ENCODE data around the gene P2RY4.
"Not testable (repeated sequence)": the region's sequence is repeated elsewhere in the genome, so short reads cannot be mapped to it uniquely, and the experiment has no call there.

Gene P2RY4

GRCh38 chrX:70241501-70241900, 18.5 kb downstream of the P2RY4 start:
- DNase-seq = no peak

- no peak for DNase-seq
These were observed 19.3 kb downstream of the P2RY4 start for GRCh38 chrX:70240751-70241150.

- DNase-seq = no peak
These were observed 25.6 kb downstream of the P2RY4 start, which contains the start of gene AWAT1 for GRCh38 chrX:70234355-70234754. Gene AWAT1, plus strand, starts transcription at chrX:70234655. Its CDS starts 41 bp downstream, at chrX:70234696.

- no peak for DNase-seq
These were observed 28.3 kb downstream of the P2RY4 start for GRCh38 chrX:70231666-70232065.

GRCh38 chrX:70226687-70227086, 33.3 kb downstream of the P2RY4 start:
- no peak for DNase-seq

GRCh38 chrX:70226048-70226447, 34.0 kb downstream of the P2RY4 start:
- no peak for DNase-seq

- DNase-seq = no peak
These were observed 39.9 kb downstream of the P2RY4 start for GRCh38 chrX:70219938-70220764.

GRCh38 chrX:70209570-70209969, 50.4 kb downstream of the P2RY4 start:
- not testable (repeated sequence) for DNase-seq

- DNase-seq = no peak
These were observed 51.5 kb downstream of the P2RY4 start for GRCh38 chrX:70208479-70208878.

All from activated CD4-positive, alpha-beta T cell treated with anti-CD3 and anti-CD28 coated beads, Interleukin-2, amount 50 U/mL, for 4 hours (primary cell).